Measurements from ENCODE around the gene MRPL42. TPM values are rescaled to one million over a fixed set of nuclear protein-coding genes. Genes with fewer than 3 reads are reported as not detected.
"Not testable (repeated sequence)": the region's sequence is repeated elsewhere in the genome, so short reads cannot be mapped to it uniquely, and the experiment has no call there.

The MRPL42 gene
- total and polyA plus RNA-seq, 2 donors, result 30.6 to 83.2 TPM

- H3K36me3 ChIP-seq (ENCODE audit: insufficient read depth), result peaks cover 4% of the 10 kb centered on the region
- no peak overlapping the region for H3K4me3 ChIP-seq (ENCODE audit: low read depth, low read length)
- H3K27ac ChIP-seq (ENCODE audit: low read depth), result no peak overlapping the region
- H3K4me1 ChIP-seq (ENCODE audit: insufficient read depth), result no peaks in the 10 kb centered on the region
- no peak for DNase-seq (ENCODE audit: extremely low spot score)
- 93% methylated on average over 3 of the region's 3 CpGs for WGBS
Observed at GRCh38 chr12:93494096-93494495, 26.8 kb downstream of the MRPL42 start.

- 100% methylated on average over 1 of the region's 1 CpG for WGBS
- H3K27ac ChIP-seq (ENCODE audit: low read depth), result no peak overlapping the region
- no peak overlapping the region for H3K4me3 ChIP-seq (ENCODE audit: low read depth, low read length)
- no peaks in the 10 kb centered on the region for H3K4me1 ChIP-seq (ENCODE audit: insufficient read depth)
- peaks cover 2% of the 10 kb centered on the region for H3K36me3 ChIP-seq (ENCODE audit: insufficient read depth)
- no peak for DNase-seq (ENCODE audit: extremely low spot score)
Observed at GRCh38 chr12:93497456-93497855, 30.1 kb downstream of the MRPL42 start.

- not testable (repeated sequence) for H3K4me1 ChIP-seq (ENCODE audit: insufficient read depth); H3K4me3 ChIP-seq (ENCODE audit: low read depth, low read length); H3K27ac ChIP-seq (ENCODE audit: low read depth); DNase-seq (ENCODE audit: extremely low spot score); H3K36me3 ChIP-seq (ENCODE audit: insufficient read depth)
- WGBS, result no CpG with 5 or more reads among the region's 1 CpG
Observed at GRCh38 chr12:93498813-93499212, 31.5 kb downstream of the MRPL42 start.

GRCh38 chr12:93500201-93500600, 32.9 kb downstream of the MRPL42 start:
- Histone ChIP-seq H3K4me3 (ENCODE audit: low read depth, low read length) (no peak overlapping the region), H3K36me3 (ENCODE audit: insufficient read depth) (no peaks in the 10 kb centered on the region), H3K4me1 (ENCODE audit: insufficient read depth) (no peaks in the 10 kb centered on the region), H3K27ac (ENCODE audit: low read depth) (no peak overlapping the region)
- no peak for DNase-seq (ENCODE audit: extremely low spot score)
- WGBS, result 98% methylated on average over 1 of the region's 1 CpG

GRCh38 chr12:93500667-93501066, 33.4 kb downstream of the MRPL42 start:
- 80% methylated on average over 2 of the region's 2 CpGs for WGBS
- Histone ChIP-seq H3K4me1 (ENCODE audit: insufficient read depth) (no peaks in the 10 kb centered on the region), H3K4me3 (ENCODE audit: low read depth, low read length) (no peak overlapping the region), H3K36me3 (ENCODE audit: insufficient read depth) (no peaks in the 10 kb centered on the region), H3K27ac (ENCODE audit: low read depth) (no peak overlapping the region)
- DNase-seq (ENCODE audit: extremely low spot score), result no peak

GRCh38 chr12:93502802-93503623, 35.7 kb downstream of the MRPL42 start:
- H3K4me1 ChIP-seq (ENCODE audit: insufficient read depth), result no peaks in the 10 kb centered on the region
- no peak overlapping the region for H3K4me3 ChIP-seq (ENCODE audit: low read depth, low read length)
- H3K36me3 ChIP-seq (ENCODE audit: insufficient read depth), result no peaks in the 10 kb centered on the region
- DNase-seq (ENCODE audit: extremely low spot score), result peak; percentile 14
- no peak overlapping the region for H3K27ac ChIP-seq (ENCODE audit: low read depth)
- 79% methylated on average over 11 of the region's 11 CpGs for WGBS

GRCh38 chr12:93507165-93507564, 39.9 kb downstream of the MRPL42 start:
- H3K27ac ChIP-seq (ENCODE audit: low read depth), result no peak overlapping the region
- DNase-seq (ENCODE audit: extremely low spot score), result no peak
- no peaks in the 10 kb centered on the region for H3K36me3 ChIP-seq (ENCODE audit: insufficient read depth)
- H3K4me1 ChIP-seq (ENCODE audit: insufficient read depth), result no peaks in the 10 kb centered on the region
- H3K4me3 ChIP-seq (ENCODE audit: low read depth, low read length), result no peak overlapping the region

GRCh38 chr12:93509506-93509905, 42.2 kb downstream of the MRPL42 start:
- Histone ChIP-seq H3K27ac (ENCODE audit: low read depth) (no peak overlapping the region), H3K4me1 (ENCODE audit: insufficient read depth) (no peaks in the 10 kb centered on the region), H3K36me3 (ENCODE audit: insufficient read depth) (no peaks in the 10 kb centered on the region), H3K4me3 (ENCODE audit: low read depth, low read length) (no peak overlapping the region)
- 92% methylated on average over 1 of the region's 1 CpG for WGBS
- DNase-seq (ENCODE audit: extremely low spot score), result no peak

- no peaks in the 10 kb centered on the region for H3K4me1 ChIP-seq (ENCODE audit: insufficient read depth)
- no peak for DNase-seq (ENCODE audit: extremely low spot score)
- WGBS, result 75% methylated on average over 5 of the region's 5 CpGs
- no peak overlapping the region for H3K4me3 ChIP-seq (ENCODE audit: low read depth, low read length)
- no peaks in the 10 kb centered on the region for H3K36me3 ChIP-seq (ENCODE audit: insufficient read depth)
- H3K27ac ChIP-seq (ENCODE audit: low read depth), result no peak overlapping the region
Observed at GRCh38 chr12:93514853-93515252, 47.5 kb downstream of the MRPL42 start.

GRCh38 chr12:93518725-93519124, 51.4 kb downstream of the MRPL42 start:
- Histone ChIP-seq H3K4me3 (ENCODE audit: low read depth, low read length) (no peak overlapping the region), H3K36me3 (ENCODE audit: insufficient read depth) (no peaks in the 10 kb centered on the region), H3K4me1 (ENCODE audit: insufficient read depth) (no peaks in the 10 kb centered on the region), H3K27ac (ENCODE audit: low read depth) (no peak overlapping the region)
- DNase-seq (ENCODE audit: extremely low spot score), result no peak
- WGBS, result 79% methylated on average over 5 of the region's 5 CpGs

- no peak overlapping the region for H3K4me3 ChIP-seq (ENCODE audit: low read depth, low read length)
- H3K36me3 ChIP-seq (ENCODE audit: insufficient read depth), result no peaks in the 10 kb centered on the region
- no peak overlapping the region for H3K27ac ChIP-seq (ENCODE audit: low read depth)
- no peak for DNase-seq (ENCODE audit: extremely low spot score)
- WGBS, result 68% methylated on average over 2 of the region's 2 CpGs
- H3K4me1 ChIP-seq (ENCODE audit: insufficient read depth), result no peaks in the 10 kb centered on the region
Observed at GRCh38 chr12:93519859-93520258, 52.5 kb downstream of the MRPL42 start.

GRCh38 chr12:93520454-93520853, 53.1 kb downstream of the MRPL42 start:
- H3K4me1 ChIP-seq (ENCODE audit: insufficient read depth), result no peaks in the 10 kb centered on the region
- H3K36me3 ChIP-seq (ENCODE audit: insufficient read depth), result no peaks in the 10 kb centered on the region
- 56% methylated on average over 2 of the region's 2 CpGs for WGBS
- no peak overlapping the region for H3K4me3 ChIP-seq (ENCODE audit: low read depth, low read length)
- no peak for DNase-seq (ENCODE audit: extremely low spot score)
- H3K27ac ChIP-seq (ENCODE audit: low read depth), result no peak overlapping the region

GRCh38 chr12:93521225-93522080, 54.1 kb downstream of the MRPL42 start:
- DNase-seq (ENCODE audit: extremely low spot score), result no peak
- WGBS, result 56% methylated on average over 6 of the region's 6 CpGs
- no peaks in the 10 kb centered on the region for H3K4me1 ChIP-seq (ENCODE audit: insufficient read depth)
- H3K4me3 ChIP-seq (ENCODE audit: low read depth, low read length), result no peak overlapping the region
- H3K27ac ChIP-seq (ENCODE audit: low read depth), result no peak overlapping the region
- no peaks in the 10 kb centered on the region for H3K36me3 ChIP-seq (ENCODE audit: insufficient read depth)
